Stimulated activated CD8-positive, alpha-beta memory T cell treated with anti-CD3 and anti-CD28 coated beads, Interleukin-15, amount 100 ng/mL, for 1 hour (primary cell): ENCODE data around the gene PLEKHA4.
"Not testable (repeated sequence)": the region's sequence is repeated elsewhere in the genome, so short reads cannot be mapped to it uniquely, and the experiment has no call there.

Experiments used
- DNase-seq: peaks from one replicate; pipeline ENCODE4 v3.0.0-alpha.2; 2020; ENCODE audit warnings: low read depth

Gene PLEKHA4

GRCh38 chr19:48797103-48797502 lies 71.3 kb downstream of the PLEKHA4 start:
- no peak for DNase-seq

- no peak for DNase-seq
These were observed 71.9 kb downstream of the PLEKHA4 start for GRCh38 chr19:48796298-48797083.

GRCh38 chr19:48795685-48796070 lies 72.7 kb downstream of the PLEKHA4 start:
- DNase-seq: no peak

- DNase-seq: peak; percentile 68
These were observed 73.2 kb downstream of the PLEKHA4 start for GRCh38 chr19:48795055-48795684.

GRCh38 chr19:48794291-48794690 lies 74.1 kb downstream of the PLEKHA4 start:
- no peak for DNase-seq

- no peak for DNase-seq
These were observed 75.1 kb downstream of the PLEKHA4 start for GRCh38 chr19:48793271-48793670.

- not testable (repeated sequence) for DNase-seq
These were observed 81.1 kb downstream of the PLEKHA4 start for GRCh38 chr19:48787331-48787730.
